ENCODE data around the gene GP5.

GP5 gene

DNA sequence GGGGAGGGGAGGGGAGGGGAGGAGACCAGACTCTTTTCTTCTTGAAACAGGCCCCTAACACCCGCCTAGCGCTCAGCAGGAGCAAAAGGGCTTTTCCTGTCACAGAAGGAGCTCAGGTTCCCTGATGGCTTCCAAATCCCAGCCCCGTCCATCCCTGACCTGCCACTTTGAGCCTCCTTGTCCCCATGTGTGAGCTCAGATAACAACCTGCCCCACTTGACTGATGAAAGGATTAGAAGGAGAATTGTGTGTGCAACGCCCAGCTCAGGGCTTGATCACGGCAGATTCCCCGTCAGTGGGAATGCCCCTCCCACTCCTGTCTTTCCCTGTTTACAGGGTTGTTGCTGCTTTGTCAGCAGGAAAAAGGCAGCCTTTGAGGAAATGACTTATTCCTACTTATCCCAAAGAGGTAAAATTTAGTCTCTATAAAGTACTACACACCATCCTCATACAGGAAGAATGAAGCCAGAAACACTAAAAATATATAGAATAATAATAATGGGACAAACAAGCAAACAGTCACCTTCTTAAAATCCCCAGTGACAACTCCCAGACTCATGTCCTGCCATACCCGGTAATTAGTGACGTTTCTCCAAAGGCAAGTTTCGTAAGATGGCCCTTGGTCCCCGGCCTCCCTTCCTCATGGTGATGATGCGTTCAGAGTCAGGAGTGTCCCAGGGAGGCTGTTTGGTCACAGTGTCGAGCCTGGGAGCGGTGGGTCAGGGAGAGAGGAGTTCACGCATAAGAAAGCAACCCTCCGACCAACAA, 23.4 kb downstream of the GP5 start:
- no peak for DNase-seq

DNA sequence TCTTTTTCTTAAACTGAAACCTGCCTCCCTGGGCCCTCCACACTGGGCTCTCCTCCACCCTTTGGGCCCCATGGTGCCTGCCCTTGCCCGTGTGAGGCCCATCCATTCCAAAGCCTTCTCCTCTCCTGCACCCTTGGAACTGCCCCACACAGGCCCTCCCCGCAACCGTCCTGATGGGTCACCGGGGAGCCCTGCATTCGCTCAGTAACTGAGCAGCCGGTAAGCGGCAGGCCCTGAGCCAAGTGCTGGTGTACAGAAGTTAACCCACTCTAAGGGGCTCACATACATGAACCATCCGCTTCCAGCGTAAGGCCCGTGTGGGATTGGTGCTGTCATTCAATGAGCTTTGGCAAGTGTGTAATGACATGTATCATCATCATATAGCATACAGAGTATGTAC, 24.1 kb downstream of the GP5 start:
- DNase-seq: no peak

GRCh38 chr3:194373899-194374298, 25.2 kb downstream of the GP5 start:
- no peak for DNase-seq

DNA sequence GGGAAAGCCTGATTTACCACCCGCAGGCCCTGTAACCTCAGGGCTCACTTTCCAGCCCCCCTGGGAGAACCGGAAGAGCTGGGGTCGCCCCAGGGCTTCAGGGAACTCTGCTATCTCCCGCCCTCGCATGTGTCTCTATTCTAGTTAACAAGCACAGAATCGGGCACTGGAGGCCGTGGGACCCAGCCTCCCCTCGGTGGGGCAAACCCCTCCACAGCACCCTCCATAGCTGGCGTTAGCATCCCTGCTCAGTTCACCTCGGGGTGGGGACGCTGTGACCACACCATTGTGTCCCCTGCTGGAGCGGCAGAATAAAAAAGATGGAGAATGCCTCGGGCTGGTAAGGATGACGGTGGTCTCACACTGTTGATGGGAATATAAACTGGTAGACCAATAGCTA, 26.0 kb downstream of the GP5 start:
- no peak for DNase-seq

DNA sequence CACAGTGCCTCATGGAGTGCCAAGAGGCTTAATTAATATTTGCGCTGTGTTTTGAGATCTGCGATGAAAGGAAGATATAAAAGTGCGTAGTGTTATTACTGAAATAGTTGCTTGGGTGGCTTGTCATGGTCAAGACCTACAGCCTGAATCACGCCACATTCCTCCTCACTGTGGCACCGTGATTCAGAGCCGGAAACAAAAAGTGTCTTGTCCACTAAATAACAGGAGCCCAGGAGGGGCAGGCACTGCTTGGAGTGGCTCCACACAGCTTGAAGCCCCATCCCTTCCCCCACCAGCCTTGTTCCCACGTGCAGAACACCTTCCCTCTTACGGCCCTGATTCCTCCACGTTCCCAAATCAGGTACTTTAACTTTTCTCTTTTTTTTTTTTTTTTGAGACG, 28.3 kb downstream of the GP5 start:
- DNase-seq: no peak

GRCh38 chr3:194369522-194370279, 29.4 kb downstream of the GP5 start, which contains the start of gene LRRC15:
LRRC15 (minus strand) TSS chr3:194369743; CDS start chr3:194361043, 8,700 bp downstream.
- DNase-seq: no peak

DNA sequence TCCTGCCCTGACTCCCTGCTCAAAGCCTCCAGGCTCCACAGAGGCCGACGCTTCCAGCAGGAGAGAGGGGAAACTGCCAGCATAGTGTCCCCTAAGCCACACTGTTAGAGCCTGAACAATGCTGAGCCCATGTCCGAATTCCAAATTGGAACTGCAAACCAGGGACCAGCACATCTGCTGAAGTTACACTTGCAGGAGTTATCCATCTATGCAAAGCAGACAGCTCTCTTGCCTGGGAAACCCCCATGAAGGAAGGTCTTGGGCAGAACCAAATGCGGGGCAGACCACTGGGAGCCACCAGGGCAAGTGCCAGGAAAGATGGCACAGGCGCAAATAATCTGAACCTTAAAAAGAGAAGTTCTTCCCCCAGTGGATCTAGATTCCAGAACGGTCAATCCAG, 30.1 kb downstream of the GP5 start:
- DNase-seq: no peak

- DNase-seq: no peak
These were observed 30.8 kb downstream of the GP5 start for GRCh38 chr3:194367992-194368841.

DNA sequence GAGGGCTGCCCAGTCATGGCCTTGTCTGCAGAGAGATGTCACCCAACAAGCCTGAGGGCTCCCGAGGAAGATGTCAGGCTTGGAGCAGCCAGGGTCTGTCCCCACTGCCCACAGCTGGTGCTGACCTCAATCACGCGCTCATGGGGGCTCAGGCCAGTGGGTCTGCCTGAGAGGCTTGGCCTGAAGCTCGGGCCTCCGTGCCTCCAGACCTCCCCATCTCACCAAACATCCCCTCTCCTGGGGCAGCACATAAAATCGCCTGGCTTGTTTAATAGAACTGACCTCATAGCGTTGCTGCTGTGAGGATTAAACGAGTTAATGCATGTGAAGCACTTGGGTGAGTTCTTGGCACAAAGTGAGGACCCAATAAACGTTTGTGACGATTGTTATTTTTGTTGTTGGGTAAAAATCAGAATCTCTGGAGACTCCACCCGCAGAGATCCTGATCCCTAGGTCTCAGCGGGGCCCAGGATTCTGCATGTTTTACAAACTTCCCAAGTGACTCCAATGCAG, 33.0 kb downstream of the GP5 start:
- no peak for DNase-seq

- DNase-seq: no peak
These were observed 33.5 kb downstream of the GP5 start for GRCh38 chr3:194365526-194365925.

DNA sequence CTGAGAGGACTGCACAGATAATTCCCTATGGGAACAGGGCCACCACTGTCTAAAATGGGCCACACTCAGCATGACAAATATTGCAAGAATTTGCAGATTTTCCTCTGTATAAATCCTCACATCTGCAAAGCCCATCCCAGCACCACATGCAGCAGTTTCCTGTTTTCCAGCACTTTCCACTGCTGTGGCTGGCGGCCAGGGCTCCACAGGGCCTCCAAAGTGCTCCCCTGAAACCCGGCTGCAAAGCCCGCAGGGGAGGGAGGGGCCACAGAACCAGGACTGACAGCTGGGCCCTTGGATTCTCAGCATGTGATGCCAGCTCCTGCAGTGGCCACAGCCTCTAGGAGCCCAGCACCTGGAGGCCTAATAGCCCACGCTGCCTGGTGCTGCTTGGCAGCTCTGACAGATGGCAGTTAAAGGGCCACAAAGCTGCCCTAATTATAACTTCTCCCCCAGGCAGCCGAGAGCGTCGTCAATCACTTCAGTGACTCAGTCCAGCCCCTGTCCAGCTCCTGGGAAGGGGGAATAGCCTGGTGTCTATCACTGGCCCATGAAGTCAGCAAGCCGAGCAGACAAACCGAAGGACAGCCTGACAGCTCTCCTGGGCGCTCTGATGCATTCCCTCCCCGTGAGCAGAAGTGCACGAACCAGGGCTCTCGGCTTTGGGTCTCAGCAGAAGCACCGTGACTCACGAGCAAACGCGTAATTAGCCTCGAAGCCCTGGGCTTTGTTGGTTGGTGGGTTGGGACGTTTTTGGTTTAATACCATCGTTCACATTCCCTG, 34.2 kb downstream of the GP5 start:
- peak; percentile 83 for DNase-seq

- no peak for DNase-seq
These were observed 34.8 kb downstream of the GP5 start for GRCh38 chr3:194364314-194364651.

DNA sequence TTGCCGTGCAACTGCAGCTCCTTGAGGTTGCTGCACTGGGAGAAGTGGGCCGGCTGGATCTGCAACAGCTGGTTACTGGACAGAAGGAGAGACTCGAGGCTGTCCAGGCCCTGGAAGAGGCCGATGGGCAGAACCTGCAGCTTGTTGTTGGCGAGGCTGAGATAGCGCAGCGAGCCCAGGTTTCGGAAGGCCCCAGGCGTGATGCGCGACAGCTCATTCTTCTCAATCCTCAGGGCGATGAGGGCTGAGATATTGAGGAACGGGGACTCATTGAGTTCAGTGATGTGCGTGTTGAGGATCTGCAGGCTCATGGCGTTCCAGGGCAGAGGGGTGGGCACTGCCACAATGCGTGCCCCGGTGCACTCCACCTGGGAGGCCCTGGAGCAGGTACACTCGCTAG, 38.5 kb downstream of the GP5 start:
- DNase-seq: no peak

DNA sequence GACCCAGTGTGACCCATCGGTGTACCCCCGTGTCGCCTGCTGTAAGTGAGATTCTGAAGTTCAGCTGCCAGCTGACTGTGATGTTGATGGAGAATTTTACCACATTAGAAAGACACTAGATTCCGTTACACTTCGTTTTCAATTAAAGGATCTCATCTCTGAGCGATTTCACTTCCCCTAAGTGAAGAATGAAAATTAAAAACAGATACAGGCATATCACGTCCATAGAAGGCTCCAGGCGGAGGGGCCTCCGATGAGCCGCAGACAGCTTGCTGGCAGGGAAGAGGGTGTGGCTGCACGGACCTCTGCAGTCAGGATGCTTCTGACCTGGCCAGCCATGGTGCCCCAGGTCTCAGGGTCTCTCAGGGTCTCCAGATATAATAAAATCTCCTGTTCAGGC, 41.4 kb downstream of the GP5 start:
- no peak for DNase-seq

DNA sequence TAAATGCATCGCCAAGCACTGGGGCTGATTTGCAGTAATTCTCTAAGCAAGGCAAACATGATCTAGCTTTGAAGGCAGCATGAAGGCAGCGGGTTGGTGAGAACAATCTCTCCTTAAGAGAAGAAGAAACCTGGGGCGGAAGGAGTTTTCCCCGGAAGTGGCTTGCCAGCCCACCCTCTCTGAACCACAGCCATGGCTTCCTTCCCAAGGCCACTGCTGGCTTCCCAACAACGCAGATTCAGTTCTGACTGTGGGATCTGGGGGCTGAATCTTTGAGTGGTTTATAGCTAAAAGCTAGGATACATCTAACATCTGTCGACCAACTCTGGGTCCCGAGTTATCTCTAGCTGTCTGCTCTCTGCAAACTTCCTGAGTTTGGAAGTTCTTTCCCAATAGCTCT, 43.7 kb downstream of the GP5 start:
- no peak for DNase-seq

DNA sequence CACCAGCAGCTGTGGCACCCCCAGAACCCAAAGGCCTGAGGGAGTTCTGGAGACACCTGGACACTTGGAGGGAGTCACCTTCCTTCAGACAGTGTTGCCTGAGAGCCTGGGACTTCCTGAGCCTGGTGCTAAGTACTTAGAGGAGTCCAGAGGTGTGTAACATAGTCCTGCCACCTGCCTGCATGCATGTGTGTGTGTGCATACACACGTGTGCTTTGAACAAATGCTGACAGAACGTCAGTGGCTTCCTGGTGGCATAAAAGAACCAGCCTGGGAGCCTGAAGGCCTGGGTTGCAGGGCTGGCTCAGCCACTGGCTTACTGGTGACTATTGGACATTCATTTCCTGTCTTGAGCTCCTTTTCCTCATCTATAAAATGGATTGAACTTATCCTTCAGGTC, 44.8 kb downstream of the GP5 start:
- DNase-seq: no peak

DNA sequence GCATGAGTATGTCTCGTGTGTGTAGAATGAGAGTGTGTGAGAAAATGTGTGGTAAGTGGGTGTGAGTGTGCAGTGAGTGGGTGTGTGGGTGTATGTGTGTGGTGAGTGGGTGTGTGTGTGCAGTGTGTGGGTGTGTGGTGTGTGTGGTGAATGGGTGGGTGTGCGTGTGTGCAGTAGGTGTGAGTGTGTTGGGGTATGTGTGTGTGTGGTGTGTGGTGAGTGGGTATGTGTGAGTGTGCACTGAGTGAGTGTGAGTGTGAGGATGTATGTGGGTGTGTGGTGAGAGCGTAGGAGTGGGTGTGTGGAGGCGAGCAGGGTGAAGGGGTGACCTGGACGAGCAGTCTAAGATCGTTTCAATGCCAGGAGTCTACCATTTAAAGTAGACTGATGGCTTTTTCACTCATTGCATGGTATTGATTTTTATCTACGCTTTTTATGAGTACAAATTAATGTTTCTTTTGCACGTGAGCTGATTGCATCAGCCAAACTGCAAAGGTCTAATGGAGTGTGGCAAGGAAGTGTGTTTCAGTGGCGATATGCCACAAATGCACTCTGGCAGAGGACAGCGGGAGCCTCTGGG, 46.3 kb downstream of the GP5 start:
- DNase-seq: no peak

DNA sequence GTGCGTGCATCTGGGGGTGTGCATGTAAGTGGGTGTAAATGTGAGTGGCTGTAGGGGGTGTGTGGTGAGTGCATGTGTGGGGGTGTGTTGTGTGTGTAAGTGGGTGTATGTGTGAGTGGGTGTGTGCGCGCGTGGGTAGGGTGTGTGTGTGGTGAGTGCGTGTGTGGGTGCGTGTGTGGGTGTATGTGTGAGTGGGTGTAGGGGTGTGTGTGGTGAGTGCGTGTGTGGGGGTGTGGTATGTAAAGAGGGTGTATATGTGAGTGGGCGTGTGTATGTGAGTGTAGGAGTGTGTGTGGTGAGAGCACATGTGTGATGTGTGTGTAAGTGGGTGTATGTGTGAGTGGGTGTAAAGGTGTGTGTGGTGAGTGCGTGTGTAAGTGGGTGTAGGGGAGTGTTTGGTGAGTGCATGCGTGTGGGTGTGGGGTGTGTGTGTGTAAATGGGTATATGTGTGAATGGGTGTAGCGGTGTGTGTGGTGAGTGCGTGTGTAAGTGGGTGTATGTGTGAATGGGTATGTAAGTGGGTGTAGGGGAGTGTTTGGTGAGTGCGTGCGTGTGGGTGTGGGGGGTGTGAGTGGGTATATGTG, 47.0 kb downstream of the GP5 start:
- DNase-seq: no peak

GRCh38 chr3:194351080-194351672, 47.9 kb downstream of the GP5 start, which contains the start of gene CPN2:
CPN2 (minus strand) TSS chr3:194351328; CDS start chr3:194342702, 8,626 bp downstream.
- no peak for DNase-seq

DNA sequence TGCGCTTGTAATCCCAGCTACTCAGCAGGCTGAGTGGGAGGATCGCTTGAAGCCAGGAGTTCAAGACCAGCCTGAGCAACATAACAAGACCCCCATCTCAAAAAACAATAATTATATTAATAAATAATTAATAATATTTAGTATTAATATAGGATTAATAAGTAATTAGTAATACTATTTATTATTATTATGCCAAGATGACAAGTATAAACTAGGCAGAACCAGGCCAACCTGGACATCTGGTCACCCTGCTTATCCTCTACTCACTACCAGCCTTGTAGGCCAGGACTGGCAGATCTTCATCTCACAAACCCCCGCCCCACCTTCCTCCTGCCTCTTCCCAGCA, 48.4 kb downstream of the GP5 start:
- DNase-seq: no peak

DNA sequence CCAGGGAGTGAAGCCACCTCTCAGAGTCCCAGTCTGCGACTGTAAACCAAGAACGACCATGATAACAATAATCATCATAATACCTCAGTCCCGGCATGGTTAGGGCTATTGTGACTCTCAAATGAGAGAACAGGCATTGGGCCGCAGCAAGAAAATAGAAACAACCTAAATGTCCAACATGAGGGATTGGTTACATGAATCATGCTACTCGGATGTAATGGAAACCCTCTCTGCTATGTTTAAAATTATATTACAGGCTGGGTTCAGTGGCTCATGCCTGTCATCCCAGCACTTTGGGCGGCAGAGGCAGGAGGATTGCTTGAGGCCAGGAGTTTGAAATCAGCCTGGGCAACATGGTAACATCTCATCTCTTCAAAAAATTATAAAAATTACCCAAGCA, 50.7 kb downstream of the GP5 start:
- DNase-seq: no peak
